ENCODE measurements around the gene DPY19L2. TPM values are rescaled to one million over a fixed set of nuclear protein-coding genes. Genes with fewer than 3 reads are reported as not detected.
A peak's percentile ranks its signal among the peaks of the same experiment; 100 is the strongest.

The DPY19L2 gene
- 3.1 to 3.4 TPM (median 3.3 TPM) in 3 replicates for total RNA-seq (2021)
- percentile 45 among the genes with signal in this experiment for Bru-seq, nascent RNA
- long read RNA-seq, experiment 1, partial matches to known transcripts = 1 of 9 reads
- long read RNA-seq, experiment 1, other reads (novel, unspliced or antisense) = 6 of 9 reads
- long read RNA-seq, experiment 2 = 0 reads
- long read RNA-seq, experiment 3, partial matches to known transcripts = 0 of 1 reads
- long read RNA-seq, experiment 3, other reads (novel, unspliced or antisense) = 1 of 1 reads

DNA sequence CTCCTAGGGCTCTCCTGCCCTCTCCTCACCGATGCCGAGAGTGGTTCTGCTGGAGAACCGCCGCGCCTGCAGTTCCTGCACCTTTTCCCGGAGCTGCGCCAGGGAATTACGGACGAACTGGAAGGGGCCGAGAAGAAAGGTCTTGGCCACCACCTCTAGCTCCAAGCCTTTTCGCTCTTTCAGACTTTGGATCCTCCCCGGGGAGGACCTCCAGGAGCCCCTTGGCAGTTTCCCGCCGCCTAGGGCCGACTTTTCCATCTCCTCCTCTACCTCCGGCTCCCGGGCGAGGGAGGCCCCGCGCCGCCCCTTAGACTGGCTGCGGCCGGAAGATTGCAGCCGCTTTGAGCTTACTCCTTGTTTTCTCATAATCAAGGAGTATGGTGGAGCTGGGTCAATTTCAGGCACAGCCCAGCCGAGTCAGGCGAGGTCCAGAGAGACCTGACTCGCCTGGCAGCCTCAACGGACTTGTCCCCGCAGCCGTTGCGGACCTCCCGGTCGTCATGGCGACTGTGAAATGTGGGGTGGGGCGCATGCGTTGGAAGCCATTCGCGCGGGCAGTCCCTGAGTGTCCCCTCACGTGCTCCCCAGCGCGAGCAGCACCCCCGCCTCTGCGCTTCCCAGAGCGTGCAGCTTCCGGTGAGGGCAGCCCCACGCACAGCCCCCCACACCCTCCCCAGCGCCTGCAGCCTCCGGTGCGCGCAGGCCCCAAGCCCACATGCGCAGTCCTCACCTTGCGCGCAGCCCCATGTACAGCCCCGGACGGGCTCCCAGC, at the start of gene DPY19L2:
DPY19L2 (minus strand) TSS at position 466 of the 772 bp plus-strand sequence; CDS start at position 366, 100 bp downstream.
- TF ChIP-seq STAT6 (CRISPR knock-in tag; conservative IDR thresholded peaks at IDR 0.05; ENCODE audit: low read depth) (no peak), SP1 (CRISPR knock-in tag; conservative IDR thresholded peaks at IDR 0.05) (peak; percentile 42; the same call in 1 of the 2 replicates), ZNF232 (CRISPR knock-in tag; IDR thresholded peaks at IDR 0.05) (peak; percentile 38; the same call in 1 of the 2 replicates), NFE2L1 (CRISPR knock-in tag; IDR thresholded peaks at IDR 0.05) (peak; percentile 67; the same call in 1 of the 2 replicates), ZBTB43 (CRISPR knock-in tag; IDR thresholded peaks at IDR 0.05) (0 out of 2 replicates have a peak, but pooled peaks have one; percentile 37), CDX4 (CRISPR knock-in tag; IDR thresholded peaks at IDR 0.05; ENCODE audit: borderline replicate concordance) (no peak), ZNF138 (CRISPR knock-in tag; conservative IDR thresholded peaks at IDR 0.05) (no peak), FOXK1 (CRISPR knock-in tag; IDR thresholded peaks at IDR 0.05) (peak; percentile 76; the same call in 1 of the 2 replicates), HMGXB4 (CRISPR knock-in tag; IDR thresholded peaks at IDR 0.05) (no peak), RORB (CRISPR knock-in tag; IDR thresholded peaks at IDR 0.05) (no peak), MYBL2 (CRISPR knock-in tag; IDR thresholded peaks at IDR 0.05) (peak; percentile 24; the same call in 1 of the 2 replicates), FOXP1 (CRISPR knock-in tag; IDR thresholded peaks at IDR 0.05; ENCODE audit: borderline replicate concordance) (peak; percentile 58; the same call in 1 of the 2 replicates), TEAD1 (CRISPR knock-in tag; IDR thresholded peaks at IDR 0.05) (no peak), ZNF263 (CRISPR knock-in tag; IDR thresholded peaks at IDR 0.05; ENCODE audit: low read depth) (no peak; the same call in 1 of the 2 replicates), ELF4 (CRISPR knock-in tag; IDR thresholded peaks at IDR 0.05; ENCODE audit: low read depth) (no peak)
- TF ChIP-seq, protein P1, sequence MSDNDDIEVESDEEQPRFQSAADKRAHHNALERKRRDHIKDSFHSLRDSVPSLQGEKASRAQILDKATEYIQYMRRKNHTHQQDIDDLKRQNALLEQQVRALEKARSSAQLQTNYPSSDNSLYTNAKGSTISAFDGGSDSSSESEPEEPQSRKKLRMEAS (CRISPR knock-in tag; IDR thresholded peaks at IDR 0.05) = peak; percentile 82; the same call in 1 of the 2 replicates
- TF ChIP-seq, protein P2, sequence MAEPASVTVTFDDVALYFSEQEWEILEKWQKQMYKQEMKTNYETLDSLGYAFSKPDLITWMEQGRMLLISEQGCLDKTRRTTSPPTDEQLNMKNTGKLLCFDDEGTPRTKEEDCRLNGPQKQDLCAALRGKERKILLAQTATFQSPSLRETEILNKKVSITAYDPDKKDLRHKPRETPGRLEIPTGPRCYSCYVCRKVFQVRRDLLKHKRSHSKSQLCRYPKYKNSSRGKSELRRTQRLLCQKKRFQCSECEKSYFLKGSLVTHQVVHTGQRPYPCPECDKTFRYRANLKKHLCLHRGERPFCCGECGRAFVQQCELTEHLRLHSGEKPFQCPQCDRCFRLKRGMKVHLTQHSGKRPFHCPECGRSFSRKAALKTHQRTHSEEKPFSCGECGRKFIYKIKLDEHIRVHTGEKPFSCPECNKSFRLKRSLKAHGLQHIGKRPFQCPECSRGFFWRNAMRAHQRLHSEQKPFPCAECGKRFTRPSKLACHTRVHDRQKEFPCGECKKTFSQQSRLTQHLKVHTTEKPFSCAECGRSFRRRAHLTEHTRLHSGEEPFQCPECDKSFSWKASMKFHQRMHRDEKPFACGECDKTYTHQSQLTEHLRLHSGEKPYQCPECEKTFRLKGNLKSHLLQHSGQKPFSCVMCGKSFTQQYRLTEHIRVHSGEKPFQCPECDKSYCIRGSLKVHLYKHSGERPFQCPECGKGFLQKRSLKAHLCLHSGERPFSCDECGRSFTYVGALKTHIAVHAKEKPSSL (CRISPR knock-in tag; conservative IDR thresholded peaks at IDR 0.05) = no peak
- TF ChIP-seq, protein P3, sequence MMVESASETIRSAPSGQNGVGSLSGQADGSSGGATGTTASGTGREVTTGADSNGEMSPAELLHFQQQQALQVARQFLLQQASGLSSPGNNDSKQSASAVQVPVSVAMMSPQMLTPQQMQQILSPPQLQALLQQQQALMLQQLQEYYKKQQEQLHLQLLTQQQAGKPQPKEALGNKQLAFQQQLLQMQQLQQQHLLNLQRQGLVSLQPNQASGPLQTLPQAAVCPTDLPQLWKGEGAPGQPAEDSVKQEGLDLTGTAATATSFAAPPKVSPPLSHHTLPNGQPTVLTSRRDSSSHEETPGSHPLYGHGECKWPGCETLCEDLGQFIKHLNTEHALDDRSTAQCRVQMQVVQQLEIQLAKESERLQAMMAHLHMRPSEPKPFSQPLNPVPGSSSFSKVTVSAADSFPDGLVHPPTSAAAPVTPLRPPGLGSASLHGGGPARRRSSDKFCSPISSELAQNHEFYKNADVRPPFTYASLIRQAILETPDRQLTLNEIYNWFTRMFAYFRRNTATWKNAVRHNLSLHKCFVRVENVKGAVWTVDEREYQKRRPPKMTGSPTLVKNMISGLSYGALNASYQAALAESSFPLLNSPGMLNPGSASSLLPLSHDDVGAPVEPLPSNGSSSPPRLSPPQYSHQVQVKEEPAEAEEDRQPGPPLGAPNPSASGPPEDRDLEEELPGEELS (CRISPR knock-in tag; IDR thresholded peaks at IDR 0.05) = 0 out of 2 replicates have a peak, but pooled peaks have one; percentile 25
- TF ChIP-seq, protein P4, sequence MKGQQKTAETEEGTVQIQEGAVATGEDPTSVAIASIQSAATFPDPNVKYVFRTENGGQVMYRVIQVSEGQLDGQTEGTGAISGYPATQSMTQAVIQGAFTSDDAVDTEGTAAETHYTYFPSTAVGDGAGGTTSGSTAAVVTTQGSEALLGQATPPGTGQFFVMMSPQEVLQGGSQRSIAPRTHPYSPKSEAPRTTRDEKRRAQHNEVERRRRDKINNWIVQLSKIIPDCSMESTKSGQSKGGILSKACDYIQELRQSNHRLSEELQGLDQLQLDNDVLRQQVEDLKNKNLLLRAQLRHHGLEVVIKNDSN (CRISPR knock-in tag; IDR thresholded peaks at IDR 0.05) = peak; percentile 72; the same call in 1 of the 2 replicates
- TF ChIP-seq, protein P5, sequence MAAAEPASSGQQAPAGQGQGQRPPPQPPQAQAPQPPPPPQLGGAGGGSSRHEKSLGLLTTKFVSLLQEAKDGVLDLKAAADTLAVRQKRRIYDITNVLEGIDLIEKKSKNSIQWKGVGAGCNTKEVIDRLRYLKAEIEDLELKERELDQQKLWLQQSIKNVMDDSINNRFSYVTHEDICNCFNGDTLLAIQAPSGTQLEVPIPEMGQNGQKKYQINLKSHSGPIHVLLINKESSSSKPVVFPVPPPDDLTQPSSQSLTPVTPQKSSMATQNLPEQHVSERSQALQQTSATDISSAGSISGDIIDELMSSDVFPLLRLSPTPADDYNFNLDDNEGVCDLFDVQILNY (CRISPR knock-in tag; IDR thresholded peaks at IDR 0.05) = peak; percentile 49; the same call in 1 of the 2 replicates
- TF ChIP-seq, protein P6, sequence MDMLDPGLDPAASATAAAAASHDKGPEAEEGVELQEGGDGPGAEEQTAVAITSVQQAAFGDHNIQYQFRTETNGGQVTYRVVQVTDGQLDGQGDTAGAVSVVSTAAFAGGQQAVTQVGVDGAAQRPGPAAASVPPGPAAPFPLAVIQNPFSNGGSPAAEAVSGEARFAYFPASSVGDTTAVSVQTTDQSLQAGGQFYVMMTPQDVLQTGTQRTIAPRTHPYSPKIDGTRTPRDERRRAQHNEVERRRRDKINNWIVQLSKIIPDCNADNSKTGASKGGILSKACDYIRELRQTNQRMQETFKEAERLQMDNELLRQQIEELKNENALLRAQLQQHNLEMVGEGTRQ (CRISPR knock-in tag; IDR thresholded peaks at IDR 0.05) = peak; percentile 77
- ATAC-seq (peak; percentile 79), DNase-seq (ENCODE audit: low spot score) (peak; percentile 73)
- H3K36me3 Mint-ChIP-seq = no peaks in the 10 kb centered on the region
- CTCF ChIA-PET = no interaction called here
- POLR2A ChIA-PET = no interaction called here
- no peaks in the 10 kb centered on the region for H3K9me3 Mint-ChIP-seq
- H3K4me1 Mint-ChIP-seq = peaks cover 17% of the 10 kb centered on the region
- H3K4me3 Mint-ChIP-seq = peak within 1 kb of the TSS; percentile 74
- H3K27ac Mint-ChIP-seq = peak within 1 kb of the TSS; percentile 19; the same call in 1 of the 2 replicates
- H3K27me3 Mint-ChIP-seq (ENCODE audit: low read depth) = peaks cover 33% of the 10 kb centered on the region

Data from WTC11 (cell line).